ENCODE data around the gene FGL2.
A peak's percentile ranks its signal among the peaks of the same experiment; 100 is the strongest.
"Not testable (repeated sequence)": the region's sequence is repeated elsewhere in the genome, so short reads cannot be mapped to it uniquely, and the experiment has no call there.

Gene FGL2

GRCh38 chr7:77199013-77199966 is at the start of gene FGL2:
FGL2 (minus strand) TSS chr7:77199819; CDS start chr7:77199793, 26 bp downstream.
- no peak for DNase-seq

- no peak for DNase-seq
Measured at GRCh38 chr7:77248154-77248553, 48.5 kb upstream of the FGL2 start.

DNA sequence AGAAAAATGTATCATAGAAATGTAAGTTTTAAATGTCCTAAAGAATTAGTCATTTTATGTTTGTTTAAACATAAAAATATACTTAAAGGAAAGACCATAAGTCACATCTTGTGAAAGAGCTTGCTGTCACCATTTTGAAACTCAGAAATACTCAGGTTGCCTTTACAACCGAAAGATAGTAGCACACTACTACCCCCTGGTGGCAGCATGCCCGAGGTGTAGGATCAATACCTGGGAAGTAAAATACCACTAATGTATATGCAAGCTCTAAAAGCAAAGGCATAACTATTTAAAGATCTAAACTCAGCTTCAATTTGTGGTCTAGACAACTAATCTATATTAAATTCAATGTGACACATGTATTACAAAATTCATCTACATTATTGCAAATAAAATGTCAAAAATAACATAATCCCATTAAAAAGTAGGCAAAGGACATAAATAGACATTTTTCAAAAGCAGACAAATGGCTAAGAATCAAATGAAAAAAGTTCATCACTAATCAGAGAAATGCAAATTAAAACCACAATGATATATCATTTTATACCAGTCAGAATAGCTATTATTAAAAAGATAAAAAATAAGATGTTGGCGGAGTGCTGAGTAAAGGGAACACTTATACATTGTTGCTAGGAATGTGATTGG is 47.7 kb upstream of the FGL2 start:
- DNase-seq, result peak; percentile 56

DNA sequence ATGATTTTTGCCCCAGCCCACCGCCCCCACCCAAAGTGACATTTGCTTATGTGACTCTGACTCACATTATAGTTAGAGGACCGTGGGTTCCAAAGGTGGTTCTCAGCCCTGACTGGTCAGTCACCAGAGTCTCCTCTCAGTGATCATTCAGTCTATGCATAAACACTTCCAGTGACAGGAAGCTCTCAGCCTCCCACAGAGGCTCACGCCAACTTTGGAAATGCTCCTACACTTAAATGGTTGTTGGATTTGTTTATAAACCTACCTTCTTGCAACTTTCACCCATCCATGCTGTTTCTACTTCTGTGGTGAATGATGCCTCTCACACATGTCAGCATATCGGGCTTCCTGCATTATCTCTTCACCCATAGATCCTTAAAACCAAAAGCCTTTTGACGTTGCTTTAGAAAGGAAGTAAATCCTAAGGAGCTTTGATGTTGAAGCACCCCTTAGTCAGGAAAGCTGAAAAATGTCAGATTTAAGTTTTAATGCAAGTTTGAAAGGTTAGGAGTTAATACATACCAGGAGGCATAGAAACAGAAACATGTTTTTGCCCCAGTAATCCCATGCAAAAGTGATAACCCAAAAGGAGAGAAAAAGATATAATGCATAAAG is 46.5 kb upstream of the FGL2 start:
- DNase-seq, result no peak

DNA sequence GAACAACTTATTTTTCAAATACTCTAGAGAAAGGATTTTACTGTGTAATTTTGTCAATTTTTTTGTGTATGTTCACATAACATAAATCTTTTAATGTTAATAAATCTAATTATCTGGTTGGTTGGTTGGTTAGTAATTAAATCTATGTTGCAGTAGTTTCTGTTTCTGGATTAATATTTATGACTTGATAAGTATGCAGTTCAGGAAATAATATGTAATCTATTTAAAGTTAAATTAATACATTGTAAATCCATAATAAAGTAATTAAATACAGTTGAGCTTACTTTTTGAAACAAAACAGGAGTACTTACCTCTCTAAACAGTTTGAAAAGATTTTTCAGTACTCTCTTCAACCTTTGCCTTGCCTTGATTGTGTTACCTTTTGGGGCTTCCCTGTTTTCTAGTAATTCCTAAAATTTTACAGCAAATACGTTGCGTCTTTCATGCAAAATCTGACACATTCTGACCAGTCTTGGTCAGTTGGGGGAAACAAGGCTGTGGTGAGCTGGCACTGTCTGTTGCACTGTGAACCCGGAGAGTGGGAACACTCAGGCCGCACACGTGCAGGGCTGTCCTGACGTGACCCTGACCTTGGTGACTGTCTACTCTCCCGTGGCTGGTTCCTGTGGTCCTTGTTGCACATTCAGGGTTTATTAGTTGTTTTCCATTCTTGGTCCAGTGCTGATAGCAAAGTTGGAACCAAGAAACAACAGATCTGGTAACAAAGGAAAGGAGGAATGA is 45.6 kb upstream of the FGL2 start:
- no peak for DNase-seq

DNA sequence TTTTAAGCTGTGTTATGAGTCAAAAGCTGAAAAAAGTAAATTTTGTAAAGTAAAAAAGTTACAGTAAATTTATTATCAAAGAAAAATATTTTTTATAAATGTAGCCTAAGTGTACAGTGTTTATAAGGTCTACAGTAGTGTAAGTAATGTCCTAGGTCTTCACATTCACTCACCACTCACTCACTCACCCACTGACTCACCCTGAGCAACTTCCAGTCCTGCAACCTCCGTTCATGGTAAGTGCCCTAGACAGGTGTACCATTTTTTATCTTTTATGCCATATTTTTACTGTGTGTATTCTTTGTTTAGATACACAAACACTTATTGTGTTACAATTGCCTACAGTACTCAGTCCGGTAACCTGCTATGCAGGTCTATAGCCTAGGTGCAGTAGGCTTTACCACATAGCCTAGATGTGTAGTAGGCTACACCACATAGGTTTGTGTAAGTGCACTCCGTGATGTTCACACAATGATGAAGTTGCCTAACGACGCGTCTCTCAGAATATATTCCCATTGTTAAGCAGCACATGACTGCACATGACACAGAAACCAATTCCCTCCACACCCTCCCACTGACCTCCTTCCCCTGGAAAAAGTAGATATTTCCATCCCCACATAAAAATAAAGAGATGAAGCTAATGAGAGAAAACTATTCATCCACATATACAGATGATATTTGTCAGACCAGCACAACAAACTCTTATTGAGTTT is 44.8 kb upstream of the FGL2 start:
- DNase-seq, result no peak

- no peak for DNase-seq
Measured at GRCh38 chr7:77242554-77242953, 42.9 kb upstream of the FGL2 start.

DNA sequence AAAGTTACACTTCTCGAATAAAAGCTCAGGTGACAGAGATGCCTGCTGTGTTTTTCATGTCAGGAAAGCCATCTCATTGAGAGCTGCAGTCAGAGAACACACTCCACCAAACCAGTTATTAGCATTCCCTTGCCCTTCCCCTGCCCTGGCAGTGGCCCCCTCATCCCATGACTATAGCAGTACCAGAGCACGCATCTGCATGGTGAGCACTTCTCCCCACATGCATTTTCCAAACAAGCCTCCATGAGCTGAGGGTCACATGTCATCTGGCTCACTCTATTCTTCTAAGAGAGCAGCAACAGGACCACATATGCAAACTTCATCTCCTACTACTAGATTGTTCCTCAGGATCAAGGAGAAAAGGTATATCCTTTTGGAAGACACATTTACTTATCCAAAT is 42.4 kb upstream of the FGL2 start:
- DNase-seq, result no peak

GRCh38 chr7:77239471-77239870 is 39.9 kb upstream of the FGL2 start:
- DNase-seq, result no peak

DNA sequence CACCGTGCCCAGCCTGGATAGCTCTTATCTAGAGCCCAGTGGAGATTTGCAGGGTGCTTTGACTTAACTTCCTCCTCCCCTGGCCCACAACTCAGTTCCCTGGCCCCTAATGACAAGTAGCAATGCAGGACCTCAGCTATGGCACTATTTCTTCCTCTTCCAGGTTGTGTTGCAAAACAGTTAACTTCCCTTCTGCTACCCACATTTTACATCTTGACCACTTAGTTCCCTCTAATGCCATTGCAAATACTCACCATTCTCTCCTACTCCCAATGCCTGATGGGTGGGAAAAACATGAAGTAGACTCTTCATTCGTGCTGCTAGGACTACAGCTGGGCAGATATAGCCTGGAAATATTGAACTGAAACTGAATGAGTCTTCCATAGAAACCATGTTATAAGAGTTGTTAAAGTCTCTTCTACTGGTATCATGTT is 39.1 kb upstream of the FGL2 start:
- no peak for DNase-seq

- DNase-seq, result no peak
Measured at GRCh38 chr7:77235276-77235675, 35.7 kb upstream of the FGL2 start.

GRCh38 chr7:77232467-77232866 is 32.8 kb upstream of the FGL2 start:
- DNase-seq, result no peak

DNA sequence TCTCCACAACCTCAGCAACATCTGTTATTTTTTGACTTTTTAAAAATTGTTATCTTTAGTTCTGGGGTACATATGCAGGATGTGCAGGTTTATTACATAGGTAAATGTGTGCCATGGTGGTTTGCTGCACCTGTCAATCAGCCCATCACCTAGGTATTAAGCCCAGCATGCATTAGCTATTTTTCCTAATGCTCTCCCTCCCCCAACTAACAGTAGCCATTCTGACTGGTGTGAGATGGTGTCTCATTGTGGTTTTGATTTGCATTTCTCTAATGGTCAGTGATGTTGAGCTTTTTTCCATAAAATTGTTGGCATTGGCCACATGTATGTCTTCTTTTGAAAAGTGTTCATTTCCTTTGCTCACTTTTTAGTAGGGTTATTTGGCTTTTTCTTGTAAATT is 29.2 kb upstream of the FGL2 start:
- not testable (repeated sequence) for DNase-seq

DNA sequence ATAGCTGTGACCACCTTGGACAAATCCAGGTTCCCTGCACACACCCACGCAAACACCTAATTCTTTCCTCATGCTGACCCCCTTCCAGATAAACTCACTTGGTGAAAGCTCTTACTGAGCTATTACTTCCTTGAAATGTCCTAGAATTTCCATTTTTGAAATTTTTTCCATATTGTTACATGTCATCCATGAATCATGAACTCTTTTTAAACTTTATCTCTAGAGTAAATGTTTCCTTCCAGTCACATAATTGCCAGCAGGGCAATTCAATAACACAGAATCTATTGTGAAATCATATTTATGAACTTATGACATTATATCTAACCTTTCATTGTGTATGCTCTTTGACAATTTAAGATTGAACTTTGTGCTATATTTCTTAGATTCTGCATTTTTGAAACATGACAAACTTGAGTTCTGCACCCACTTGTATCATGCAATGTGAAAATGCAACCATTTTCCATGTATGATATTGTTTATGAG is 26.8 kb upstream of the FGL2 start:
- DNase-seq, result no peak

DNA sequence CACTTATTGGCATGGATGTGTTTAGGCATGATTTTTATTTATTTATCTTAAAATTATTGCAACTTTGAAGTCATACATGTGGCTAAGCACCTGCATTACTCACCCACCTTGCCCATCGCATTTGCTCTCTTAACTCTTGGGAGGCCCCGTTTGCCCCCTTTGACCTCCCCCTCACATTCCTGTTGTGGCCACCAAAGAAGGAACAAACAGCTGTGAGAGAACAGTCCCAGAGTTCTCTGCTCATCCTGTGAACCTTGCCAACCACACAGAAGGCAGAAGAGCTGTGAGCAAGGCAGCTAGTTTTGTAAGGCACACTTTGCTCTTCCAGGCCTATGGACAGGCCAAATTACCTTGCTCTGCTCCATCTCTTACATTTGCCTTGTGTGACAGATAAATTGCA is 23.6 kb upstream of the FGL2 start:
- DNase-seq, result no peak

DNA sequence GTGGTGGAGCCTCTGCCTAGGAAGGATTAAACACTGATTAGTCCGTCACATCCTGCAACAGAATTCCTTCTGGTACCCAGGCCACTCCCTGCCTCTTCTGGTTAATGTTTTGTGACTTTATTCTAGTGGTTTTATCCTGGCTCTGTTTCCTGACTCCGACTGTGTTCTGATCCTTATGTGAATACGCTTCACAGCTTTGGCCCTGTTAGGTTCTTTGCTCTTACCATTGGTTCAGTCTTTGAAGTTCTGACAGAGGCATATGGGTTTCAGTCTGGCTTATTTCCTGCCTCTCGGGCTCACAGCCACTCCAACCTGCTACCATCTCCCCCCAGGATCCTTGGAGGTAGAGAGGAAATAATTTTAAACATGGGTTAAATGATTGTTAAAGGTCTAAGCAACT is 23.2 kb upstream of the FGL2 start:
- DNase-seq, result no peak

DNA sequence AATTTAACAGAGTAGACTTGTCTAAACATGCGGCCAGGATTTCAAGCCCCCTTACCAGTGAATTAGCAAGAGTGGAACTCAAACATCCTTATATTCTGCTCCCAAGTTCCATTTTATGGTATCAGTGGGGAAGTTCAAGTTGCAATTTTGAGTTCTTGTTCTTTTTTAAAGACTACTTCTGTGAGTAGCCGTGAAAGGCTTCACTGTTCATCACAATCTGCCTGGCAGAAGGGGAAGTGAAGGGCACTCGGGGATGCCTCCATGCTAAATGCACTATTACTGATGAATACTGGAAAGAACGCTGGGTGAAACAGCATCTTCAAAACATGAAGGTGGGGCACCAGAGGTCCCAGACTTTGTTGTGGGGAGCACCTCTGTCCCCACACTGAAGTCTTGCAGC is 22.4 kb upstream of the FGL2 start:
- no peak for DNase-seq

- not testable (repeated sequence) for DNase-seq
Measured at GRCh38 chr7:77219701-77220331, 20.2 kb upstream of the FGL2 start.

DNA sequence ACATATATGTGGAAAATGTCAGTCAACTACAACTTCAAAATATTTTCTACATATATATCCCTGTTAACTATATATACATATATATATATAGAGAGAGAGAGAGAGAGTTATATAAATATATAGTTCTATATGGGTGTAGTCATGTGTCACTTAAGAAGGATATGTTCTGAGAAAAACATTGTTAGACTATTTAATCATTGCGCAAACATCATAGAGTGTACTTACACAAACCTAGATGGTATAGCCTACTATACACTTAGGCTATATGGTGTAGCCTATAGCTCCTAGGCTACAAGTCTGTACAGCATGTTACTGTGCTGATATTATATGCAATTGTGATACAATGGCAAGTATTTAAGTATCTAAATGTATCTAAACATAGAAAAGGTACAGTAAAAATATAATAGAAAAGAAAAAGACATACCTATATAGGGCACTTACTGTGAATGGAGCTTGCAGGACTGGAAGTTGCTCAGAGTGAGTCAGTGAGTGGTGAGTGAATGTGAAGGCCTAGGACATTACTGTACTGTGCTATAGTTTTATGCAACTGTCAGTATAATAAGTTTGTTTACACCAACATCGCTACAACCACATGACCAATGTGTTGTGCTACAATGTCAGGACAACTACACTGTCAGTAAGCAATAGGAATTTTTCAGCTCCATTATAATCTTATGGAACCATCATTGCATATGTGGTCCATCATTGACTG is 18.0 kb upstream of the FGL2 start:
- no peak for DNase-seq

GRCh38 chr7:77216181-77216845 is 16.7 kb upstream of the FGL2 start:
- no peak for DNase-seq

Measured in NCI-H2029 treated with DMSO at 0.1 percent for 48 hours (cell line).